H1 (cell line): ENCODE data around the gene CBR4. TPM values are rescaled to one million over a fixed set of nuclear protein-coding genes. Genes with fewer than 3 reads are reported as not detected.

Experiments used
- BRCA1 ChIP-seq: IDR thresholded peaks from 2 replicates; pipeline ENCODE4 v1.6.1; 2012; ENCODE audit warnings: low read depth, low read length, improper control_type of control experiment
- CBX5 ChIP-seq: fragments of 300-800, 300-1000 bp; sonication (generic); IDR thresholded peaks from 2 replicates; pipeline ENCODE4 v1.7.1; 2016; ENCODE audit warnings: antibody characterized with exemption, low read length, low read depth
- CEBPB ChIP-seq: IDR thresholded peaks from 2 replicates; pipeline ENCODE4 v1.6.1; 2012; ENCODE audit warnings: low read depth, low read length
- GABPA ChIP-seq: IDR thresholded peaks from 2 replicates; pipeline ENCODE4 v1.6.1; 2011; ENCODE audit warnings: mild to moderate bottlenecking, low read length, moderate library complexity, borderline replicate concordance; ENCODE audit not compliant: insufficient read depth
- NANOG ChIP-seq: IDR thresholded peaks from 2 replicates; pipeline ENCODE4 v1.6.1; 2011; ENCODE audit warnings: low read length, low read depth, mild to moderate bottlenecking, inconsistent platforms; ENCODE audit not compliant: insufficient read depth, poor library complexity, severe bottlenecking
- RBBP5 ChIP-seq: IDR thresholded peaks from 2 replicates; pipeline ENCODE4 v1.7.1; 2012; ENCODE audit warnings: low read depth, mild to moderate bottlenecking, inconsistent platforms, low read length, moderate library complexity, borderline replicate concordance
- SIRT6 ChIP-seq: IDR thresholded peaks from one replicate; pipeline ENCODE4 v1.7.1; 2012; ENCODE audit warnings: low read length, inconsistent platforms
- polyA plus RNA-seq, 7 experiments: library from polyadenylated mRNA; depleted of rRNA in 3 of 7; stranded (reverse) in 5 of 7; unstranded in 2 of 7; fragments of >200 nt in 5 of 7; fragments of 200-250 nt in 2 of 7; gene quantifications; 1 replicate in 5 of 7; 2 replicates in 1 of 7; 4 replicates in 1 of 7; pipeline versions ENCODE4 v1.2.1 to v1.2.3, GENCODE V29; 2011 to 2013; ENCODE audit warnings: missing spikeins in 2 of 7, mixed read lengths in 2 of 7
- total RNA-seq: library from RNA; stranded (reverse); fragmentation: NEBNext Ultra II Directional; extraction: Animal tissue kit (Norgen Biotek cat#: 25700); gene quantifications from 2 replicates; pipeline ENCODE4 v1.2.1, GENCODE V29; 2021
- TF ChIP-seq, protein P1 (sequence below): fragments of 300-600 bp; sonication (generic); IDR thresholded peaks from 2 replicates; pipeline ENCODE4 v1.7.1; 2012; ENCODE audit warnings: low read length, moderate library complexity, mild to moderate bottlenecking, inconsistent platforms; ENCODE audit not compliant: insufficient replicate concordance
- TF ChIP-seq, protein P2 (sequence below): IDR thresholded peaks from 2 replicates; pipeline ENCODE4 v1.6.1; 2012; ENCODE audit warnings: inconsistent platforms
- TF ChIP-seq, protein P3 (sequence below): IDR thresholded peaks from 2 replicates; pipeline ENCODE4 v1.6.1; 2011; ENCODE audit warnings: low read length, improper control_type of control experiment

The CBR4 gene
- total and polyA plus RNA-seq, 2 of the 8 experiments (the other 6 are each of a cell fraction or from before 2014, with no cell fraction given) = 8.6 to 29.5 TPM

DNA sequence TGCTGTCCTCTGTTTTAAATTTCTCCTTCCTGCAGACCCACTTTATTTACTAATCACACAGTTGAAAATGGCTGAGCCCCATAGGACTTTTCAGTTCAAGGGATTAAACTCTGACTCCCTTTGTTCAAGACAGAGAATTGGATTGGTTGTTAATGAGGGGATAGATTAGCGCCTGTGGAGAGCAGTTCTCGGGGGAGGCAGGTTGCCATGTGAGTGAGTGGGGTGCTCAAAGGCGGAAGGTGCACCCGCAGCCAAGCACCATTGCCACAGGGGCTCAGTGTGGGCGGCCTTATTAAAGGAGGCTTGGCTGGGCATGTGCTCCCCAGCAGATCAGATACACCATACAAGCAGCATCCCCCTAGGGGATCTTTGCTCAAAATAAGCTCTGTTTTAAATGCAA lies 7.9 kb upstream of the CBR4 start (continued):
- TF ChIP-seq, protein P1, sequence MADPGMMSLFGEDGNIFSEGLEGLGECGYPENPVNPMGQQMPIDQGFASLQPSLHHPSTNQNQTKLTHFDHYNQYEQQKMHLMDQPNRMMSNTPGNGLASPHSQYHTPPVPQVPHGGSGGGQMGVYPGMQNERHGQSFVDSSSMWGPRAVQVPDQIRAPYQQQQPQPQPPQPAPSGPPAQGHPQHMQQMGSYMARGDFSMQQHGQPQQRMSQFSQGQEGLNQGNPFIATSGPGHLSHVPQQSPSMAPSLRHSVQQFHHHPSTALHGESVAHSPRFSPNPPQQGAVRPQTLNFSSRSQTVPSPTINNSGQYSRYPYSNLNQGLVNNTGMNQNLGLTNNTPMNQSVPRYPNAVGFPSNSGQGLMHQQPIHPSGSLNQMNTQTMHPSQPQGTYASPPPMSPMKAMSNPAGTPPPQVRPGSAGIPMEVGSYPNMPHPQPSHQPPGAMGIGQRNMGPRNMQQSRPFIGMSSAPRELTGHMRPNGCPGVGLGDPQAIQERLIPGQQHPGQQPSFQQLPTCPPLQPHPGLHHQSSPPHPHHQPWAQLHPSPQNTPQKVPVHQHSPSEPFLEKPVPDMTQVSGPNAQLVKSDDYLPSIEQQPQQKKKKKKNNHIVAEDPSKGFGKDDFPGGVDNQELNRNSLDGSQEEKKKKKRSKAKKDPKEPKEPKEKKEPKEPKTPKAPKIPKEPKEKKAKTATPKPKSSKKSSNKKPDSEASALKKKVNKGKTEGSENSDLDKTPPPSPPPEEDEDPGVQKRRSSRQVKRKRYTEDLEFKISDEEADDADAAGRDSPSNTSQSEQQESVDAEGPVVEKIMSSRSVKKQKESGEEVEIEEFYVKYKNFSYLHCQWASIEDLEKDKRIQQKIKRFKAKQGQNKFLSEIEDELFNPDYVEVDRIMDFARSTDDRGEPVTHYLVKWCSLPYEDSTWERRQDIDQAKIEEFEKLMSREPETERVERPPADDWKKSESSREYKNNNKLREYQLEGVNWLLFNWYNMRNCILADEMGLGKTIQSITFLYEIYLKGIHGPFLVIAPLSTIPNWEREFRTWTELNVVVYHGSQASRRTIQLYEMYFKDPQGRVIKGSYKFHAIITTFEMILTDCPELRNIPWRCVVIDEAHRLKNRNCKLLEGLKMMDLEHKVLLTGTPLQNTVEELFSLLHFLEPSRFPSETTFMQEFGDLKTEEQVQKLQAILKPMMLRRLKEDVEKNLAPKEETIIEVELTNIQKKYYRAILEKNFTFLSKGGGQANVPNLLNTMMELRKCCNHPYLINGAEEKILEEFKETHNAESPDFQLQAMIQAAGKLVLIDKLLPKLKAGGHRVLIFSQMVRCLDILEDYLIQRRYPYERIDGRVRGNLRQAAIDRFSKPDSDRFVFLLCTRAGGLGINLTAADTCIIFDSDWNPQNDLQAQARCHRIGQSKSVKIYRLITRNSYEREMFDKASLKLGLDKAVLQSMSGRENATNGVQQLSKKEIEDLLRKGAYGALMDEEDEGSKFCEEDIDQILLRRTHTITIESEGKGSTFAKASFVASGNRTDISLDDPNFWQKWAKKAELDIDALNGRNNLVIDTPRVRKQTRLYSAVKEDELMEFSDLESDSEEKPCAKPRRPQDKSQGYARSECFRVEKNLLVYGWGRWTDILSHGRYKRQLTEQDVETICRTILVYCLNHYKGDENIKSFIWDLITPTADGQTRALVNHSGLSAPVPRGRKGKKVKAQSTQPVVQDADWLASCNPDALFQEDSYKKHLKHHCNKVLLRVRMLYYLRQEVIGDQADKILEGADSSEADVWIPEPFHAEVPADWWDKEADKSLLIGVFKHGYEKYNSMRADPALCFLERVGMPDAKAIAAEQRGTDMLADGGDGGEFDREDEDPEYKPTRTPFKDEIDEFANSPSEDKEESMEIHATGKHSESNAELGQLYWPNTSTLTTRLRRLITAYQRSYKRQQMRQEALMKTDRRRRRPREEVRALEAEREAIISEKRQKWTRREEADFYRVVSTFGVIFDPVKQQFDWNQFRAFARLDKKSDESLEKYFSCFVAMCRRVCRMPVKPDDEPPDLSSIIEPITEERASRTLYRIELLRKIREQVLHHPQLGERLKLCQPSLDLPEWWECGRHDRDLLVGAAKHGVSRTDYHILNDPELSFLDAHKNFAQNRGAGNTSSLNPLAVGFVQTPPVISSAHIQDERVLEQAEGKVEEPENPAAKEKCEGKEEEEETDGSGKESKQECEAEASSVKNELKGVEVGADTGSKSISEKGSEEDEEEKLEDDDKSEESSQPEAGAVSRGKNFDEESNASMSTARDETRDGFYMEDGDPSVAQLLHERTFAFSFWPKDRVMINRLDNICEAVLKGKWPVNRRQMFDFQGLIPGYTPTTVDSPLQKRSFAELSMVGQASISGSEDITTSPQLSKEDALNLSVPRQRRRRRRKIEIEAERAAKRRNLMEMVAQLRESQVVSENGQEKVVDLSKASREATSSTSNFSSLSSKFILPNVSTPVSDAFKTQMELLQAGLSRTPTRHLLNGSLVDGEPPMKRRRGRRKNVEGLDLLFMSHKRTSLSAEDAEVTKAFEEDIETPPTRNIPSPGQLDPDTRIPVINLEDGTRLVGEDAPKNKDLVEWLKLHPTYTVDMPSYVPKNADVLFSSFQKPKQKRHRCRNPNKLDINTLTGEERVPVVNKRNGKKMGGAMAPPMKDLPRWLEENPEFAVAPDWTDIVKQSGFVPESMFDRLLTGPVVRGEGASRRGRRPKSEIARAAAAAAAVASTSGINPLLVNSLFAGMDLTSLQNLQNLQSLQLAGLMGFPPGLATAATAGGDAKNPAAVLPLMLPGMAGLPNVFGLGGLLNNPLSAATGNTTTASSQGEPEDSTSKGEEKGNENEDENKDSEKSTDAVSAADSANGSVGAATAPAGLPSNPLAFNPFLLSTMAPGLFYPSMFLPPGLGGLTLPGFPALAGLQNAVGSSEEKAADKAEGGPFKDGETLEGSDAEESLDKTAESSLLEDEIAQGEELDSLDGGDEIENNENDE = no peak
- TF ChIP-seq NANOG = peak; percentile 81
- TF ChIP-seq, protein P2, sequence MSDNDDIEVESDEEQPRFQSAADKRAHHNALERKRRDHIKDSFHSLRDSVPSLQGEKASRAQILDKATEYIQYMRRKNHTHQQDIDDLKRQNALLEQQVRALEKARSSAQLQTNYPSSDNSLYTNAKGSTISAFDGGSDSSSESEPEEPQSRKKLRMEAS = peak; percentile 59
- TF ChIP-seq, protein P3, sequence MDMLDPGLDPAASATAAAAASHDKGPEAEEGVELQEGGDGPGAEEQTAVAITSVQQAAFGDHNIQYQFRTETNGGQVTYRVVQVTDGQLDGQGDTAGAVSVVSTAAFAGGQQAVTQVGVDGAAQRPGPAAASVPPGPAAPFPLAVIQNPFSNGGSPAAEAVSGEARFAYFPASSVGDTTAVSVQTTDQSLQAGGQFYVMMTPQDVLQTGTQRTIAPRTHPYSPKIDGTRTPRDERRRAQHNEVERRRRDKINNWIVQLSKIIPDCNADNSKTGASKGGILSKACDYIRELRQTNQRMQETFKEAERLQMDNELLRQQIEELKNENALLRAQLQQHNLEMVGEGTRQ = no peak
- TF ChIP-seq RBBP5 = no peak
- no peak for TF ChIP-seq BRCA1
- TF ChIP-seq CBX5 = no peak
- no peak for TF ChIP-seq GABPA
- no peak for TF ChIP-seq CEBPB
- TF ChIP-seq SIRT6 = no peak
